ENCODE measurements around the gene ERCC6L2.

Gene ERCC6L2

DNA sequence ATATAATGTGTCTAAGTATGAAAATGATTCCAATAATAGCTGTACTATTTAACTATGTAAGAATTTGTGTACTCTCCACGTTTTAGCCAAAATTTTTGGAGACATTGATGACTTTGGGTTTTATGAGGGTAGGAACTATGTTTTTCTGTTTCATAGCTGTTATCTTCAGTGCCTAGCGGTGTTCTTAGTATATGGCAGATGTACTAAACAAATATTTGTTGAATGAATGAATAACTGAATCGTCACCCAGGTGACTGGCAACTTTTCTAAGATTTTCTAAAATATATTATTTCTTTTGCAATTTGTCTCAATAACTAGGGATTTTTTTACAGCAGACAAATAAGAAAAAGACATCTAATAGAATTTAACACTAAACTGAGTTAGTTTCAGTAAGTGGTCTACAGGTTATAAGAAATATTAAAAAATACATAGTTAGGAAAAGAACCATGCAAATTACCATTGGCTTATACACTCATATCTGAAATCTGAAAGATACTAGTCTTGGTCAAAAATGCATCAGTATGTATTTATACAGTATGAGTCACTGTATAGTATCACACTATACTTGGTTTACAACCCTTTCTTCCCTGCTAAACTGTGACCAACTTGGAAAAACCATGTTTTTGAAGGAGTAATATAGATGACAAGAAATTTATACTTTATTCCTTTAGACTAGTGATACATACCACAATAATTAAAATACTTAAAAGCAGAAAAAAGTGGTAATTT lies 10.5 kb upstream of the ERCC6L2 start:
- no peak for DNase-seq

DNA sequence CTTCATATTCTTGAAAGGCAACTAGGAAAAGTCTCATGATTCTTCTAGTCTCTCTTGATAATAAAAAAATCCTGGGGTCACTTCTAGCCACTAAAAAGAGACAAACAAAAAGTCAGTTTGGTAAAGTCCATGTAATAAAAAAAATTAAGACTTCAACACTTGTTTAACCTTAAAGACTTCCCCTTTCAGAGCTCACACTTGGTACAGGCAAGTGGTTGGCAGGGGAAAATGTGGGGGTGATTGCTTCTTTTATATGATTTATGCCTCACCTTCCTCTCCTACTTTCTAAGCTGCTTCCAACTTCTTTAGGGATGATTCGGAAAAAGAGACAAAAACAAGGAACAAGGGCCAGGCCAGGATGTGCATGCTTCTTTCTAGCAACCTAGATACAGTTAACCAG lies 5.1 kb upstream of the ERCC6L2 start:
- DNase-seq: no peak

DNA sequence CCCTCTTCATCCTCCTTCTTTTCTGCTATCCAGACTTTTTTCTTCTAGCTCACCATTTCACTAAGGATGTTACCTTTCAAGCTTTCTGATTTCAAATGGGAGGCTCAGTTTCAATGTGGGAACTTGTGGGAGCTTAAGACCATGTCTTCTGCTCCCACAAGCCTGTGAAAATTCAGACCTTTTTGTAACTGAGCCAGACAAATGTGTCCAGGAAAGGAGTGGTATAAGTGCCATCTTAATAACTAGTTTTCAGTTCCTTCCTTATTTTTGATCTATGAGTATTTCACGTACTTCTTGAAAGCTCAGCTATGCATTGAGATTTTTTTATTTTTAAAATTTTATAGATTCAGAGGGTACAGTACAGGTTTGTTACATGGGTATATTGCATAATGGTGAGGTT lies 4.6 kb upstream of the ERCC6L2 start:
- DNase-seq: no peak

GRCh38 chr9:95874303-95874988 lies 1.0 kb upstream of the ERCC6L2 start:
- DNase-seq: no peak

DNA sequence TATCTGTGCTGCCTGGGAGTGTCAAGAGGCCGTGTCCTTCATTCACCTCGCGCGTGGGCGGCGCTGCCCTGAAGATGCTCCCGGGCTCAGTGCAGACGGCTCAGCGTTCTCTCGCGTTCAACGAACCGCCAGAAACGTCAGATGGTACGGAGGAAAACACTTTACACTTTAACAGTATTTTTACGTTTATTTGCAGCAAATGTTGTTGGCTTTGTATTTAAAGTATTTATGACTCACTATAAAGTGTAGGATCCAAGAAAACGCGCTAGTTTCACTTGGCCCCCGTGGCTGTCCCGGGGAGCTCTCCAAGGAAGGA lies 544 bp upstream of the ERCC6L2 start:
- DNase-seq: peak; percentile 25

GRCh38 chr9:95876138-95876444 lies 600 bp downstream of the ERCC6L2 start:
- no peak for DNase-seq

DNA sequence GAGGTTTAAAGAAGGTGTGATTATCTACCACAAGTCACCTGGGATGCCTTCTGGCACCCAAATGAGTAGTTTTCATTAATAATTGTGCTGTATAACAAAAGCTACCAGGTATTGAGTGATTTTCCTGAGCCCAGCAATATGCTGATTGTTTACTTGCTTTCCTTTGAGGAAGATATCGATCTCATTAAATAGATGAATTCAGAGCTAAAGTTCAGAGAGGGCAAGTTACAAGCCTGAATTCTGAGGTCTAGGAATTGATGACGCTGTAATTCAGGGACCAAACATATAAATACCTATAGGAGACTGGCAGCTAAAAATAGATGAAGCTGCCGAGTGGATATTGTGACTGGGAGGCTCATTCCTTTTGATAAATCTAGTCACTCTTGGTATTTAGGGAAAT lies 1.1 kb downstream of the ERCC6L2 start:
- DNase-seq: no peak

DNA sequence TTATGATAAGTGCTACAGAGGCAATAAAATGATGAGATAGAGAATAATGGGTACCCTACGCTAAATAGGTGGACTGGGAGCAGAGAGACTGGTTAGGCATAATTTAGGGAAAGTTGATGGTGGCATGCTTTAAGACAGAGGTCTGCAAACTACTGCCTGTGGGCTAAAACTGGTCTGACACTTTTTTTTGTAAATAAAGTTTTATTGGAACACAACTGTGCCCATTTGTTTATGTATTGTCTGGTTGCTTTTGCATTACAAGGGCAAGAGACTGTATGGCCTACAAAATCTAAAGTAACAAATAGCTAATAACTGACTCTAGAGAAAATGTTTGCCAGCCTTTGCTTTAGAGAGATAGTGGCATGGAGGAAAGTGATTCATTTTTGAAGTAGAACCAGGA lies 2.5 kb downstream of the ERCC6L2 start:
- DNase-seq: no peak

DNA sequence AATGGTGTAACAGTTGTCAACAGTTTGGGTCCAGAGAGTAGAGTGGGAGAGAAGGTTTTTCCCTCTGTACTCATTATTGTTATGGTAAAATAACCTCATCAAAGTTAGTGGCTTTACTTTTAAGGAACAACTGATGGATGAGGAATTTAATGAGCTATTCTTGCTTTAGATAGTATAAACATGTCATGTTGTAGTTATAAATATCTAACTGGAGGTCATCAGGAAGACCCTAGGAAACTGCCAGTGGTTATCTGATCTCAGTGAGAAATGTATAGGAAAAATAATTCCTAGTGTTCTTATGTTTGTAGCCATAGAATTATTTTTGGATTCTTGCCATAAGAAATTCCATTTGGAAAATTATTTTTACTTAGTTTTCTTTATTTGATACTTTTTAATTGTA lies 4.1 kb downstream of the ERCC6L2 start:
- DNase-seq: no peak

DNA sequence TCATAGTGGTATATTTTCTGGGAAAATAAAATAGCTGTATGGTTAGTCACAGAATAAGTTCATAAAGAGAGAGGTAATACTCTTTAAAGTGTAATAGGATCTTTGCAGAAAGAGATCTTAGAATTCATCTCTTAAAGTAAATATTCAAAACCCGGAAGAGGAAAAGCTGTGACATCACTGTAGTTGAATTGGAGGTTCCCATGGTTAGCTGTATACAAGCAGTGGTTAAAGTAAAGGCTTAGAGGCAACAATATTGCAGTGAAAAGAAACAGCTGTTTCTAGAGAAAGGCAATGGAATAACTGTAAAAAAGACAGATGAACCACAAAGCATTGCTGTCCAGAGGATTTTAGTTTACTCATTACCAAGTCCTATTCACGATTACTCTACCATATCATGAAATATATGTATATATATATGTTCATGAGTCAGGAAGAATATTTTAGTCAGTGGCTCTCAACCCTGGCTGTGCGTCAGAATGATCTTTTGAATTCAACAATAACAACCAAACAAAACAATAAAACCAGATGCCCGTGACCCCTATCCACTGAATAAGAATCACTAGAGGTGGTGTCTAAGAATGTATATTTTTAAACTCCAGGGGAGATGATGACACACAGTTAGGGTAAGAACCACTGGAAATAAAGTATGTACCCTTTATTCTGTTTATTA lies 4.7 kb downstream of the ERCC6L2 start:
- DNase-seq: no peak

GRCh38 chr9:95887926-95888497 lies 12.5 kb downstream of the ERCC6L2 start:
- DNase-seq: no peak

DNA sequence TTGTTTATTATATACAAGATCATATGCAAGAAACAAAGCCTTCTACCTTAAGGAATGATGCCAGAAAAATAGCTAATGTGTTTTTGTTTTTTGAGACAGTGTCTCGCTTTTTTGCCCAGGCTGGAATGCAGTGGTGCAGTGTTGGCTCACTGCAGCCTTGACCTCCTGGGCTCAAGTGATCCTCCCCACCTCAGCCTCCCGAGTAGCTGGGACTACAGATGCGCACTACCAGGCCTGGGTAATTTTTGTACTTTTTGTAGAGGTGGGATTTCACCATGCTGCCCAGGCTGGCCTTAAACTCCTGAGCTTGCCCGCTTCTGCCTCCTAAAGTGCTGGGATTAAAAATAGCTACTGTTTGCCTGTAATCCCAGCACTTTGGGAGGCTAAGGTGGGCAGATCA lies 15.1 kb downstream of the ERCC6L2 start:
- DNase-seq: no peak

DNA sequence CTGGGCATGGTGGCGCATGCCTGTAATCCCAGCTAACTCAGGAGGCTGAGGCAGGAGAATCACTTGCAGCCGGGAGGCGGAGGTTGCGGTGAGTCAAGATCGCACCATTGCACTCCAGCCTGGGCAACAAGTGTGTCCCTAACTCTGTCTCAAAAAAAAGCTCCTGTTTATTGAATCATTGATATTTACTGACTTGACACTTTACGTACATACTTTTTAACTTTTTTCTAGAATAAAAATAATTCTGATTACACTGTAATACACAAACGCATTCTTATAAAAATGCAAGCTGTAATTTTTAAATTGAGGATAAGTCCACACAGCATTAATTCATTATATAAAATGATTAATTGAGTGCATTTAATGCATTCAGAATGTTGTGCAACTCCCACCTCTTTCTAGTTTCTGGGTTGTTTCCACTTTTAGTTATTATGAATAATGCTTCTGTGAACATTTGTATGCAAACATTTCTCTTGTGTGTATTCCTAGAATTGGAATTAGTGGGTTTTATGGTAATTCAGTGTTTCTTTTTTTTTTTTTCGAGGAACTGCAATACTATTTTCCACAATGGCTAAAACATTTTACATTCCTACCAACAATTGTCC lies 15.7 kb downstream of the ERCC6L2 start:
- no peak for DNase-seq

DNA sequence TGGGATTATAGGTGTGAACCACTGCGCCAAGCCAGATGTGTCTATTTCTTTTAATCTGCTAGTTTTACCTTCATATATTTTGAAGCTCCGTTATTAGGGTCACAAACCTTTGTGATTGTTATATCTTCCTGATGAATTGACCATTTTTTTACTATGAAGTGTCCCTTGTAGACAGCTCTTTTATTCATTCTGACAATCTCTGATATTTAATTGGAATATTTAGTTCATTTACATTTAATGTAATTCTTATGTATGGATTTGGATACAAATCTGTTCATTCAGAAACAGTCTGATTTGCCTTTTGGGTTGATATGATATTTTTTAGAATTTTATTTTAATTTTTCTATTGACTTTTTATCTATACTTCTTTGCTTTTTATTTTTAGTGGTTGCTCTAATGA lies 17.2 kb downstream of the ERCC6L2 start:
- no peak for DNase-seq

DNA sequence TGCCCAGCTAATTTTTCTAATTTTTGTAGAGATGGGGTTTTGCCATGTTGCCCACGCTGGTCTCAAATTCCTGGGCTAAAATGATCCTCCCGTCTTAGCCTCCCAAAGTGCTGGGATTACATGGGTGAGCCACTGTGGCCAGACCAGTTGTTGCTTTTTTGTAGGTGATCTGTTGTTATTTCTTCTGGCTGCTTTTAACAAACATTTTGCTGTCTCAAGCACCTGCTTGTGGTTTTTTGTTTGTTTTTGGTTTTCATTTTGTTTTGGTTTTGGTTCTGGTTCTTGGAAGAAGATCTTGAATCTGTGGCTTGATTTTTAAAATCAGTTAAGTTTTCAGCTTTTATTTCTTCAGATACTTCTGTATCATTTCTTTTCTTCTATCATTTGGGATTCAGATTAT lies 21.1 kb downstream of the ERCC6L2 start:
- no peak for DNase-seq

DNA sequence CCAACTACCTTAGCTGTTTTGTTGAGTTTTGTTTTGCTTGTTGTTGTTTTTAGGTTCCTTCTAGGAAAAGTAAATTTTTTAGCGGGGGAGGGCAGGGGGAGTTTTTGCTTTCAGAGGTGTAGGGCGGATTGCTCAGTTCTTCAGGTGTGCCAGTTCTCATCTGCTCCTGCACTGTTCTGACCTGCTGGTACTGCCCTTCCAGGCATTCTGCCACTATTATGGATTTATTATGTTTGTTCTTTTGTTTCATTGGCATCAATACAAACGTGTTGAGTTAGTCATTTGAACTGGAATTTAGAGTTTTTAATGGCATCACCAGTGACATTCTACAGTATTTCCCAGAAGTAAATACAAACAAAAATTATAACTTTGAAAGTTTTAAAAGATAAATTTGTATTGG lies 26.0 kb downstream of the ERCC6L2 start:
- no peak for DNase-seq

DNA sequence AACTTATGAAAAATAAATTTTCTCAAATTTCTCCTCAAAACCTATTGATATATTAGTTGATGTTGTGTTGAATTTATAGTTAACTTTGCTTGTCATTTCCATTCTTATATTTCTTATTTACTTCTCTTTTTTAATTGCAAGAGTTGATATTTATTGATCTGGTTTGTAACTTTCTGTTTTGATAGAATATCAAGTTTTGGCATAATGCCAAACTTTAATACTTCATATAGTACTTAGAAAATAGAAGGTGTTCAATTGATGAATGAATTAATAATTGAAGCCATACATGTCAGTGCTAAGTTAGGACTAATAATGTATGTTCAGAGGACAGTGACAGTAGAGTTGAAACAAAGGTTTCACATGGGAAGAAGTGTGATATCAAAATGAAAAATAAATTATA lies 27.9 kb downstream of the ERCC6L2 start:
- no peak for DNase-seq

- no peak for DNase-seq
Observed at GRCh38 chr9:95907794-95908193, 32.3 kb downstream of the ERCC6L2 start.

DNA sequence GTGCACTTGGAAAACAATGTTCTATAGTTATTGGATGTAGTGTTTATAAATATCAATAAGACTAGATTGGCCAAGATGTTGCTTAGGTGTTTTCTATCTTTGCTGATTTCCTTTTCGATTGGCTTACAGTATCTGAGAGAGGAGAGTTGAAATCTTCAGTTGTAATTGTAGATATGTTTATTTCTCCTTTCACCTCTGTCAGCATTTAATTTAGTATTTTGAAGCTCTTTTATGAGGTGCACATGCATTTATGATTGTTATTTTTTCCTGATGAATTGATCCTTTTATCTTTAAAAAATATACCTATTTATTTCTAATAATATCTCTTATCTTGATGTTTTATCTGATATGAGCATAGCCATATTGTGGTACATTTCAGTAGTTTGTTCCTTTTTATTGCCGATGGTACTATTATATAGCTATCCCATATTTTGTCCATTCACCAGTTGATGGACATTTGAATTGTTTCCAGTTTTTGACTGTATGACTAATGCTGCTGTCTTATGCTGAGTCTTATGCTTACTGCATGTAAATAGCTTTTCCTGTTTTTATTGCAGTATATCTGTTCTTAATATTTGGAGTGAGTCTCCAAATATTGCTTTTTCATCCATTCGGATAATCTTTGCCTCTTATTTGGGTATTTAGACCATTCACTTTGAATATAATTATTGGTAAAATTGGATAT lies 34.7 kb downstream of the ERCC6L2 start:
- DNase-seq: no peak

DNA sequence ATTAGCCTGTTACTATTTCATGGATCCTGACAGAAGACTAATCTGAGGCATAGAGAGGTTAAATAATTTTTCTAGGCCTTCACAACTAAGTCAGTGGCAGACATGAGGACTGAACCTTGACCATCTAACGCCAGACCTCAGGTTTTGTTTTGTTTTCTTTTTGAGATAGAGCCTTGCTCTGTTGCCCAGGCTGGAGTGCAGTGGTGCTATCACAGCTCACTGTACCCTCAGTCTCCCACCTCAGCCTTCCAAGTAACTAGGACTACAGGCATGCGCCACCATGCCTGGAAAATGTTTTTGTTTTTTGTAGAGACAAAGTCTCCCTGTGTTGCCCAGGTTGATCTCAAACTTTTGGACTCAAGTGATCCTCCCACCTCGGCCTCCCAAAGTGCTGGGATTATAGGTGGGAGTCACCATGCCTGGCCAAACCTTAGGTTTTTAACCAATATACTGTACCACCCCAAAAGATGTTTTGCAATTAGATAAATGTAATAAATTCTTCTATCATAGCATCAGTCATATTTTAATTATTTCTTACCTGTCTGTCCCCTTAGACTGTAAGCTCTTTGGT lies 35.4 kb downstream of the ERCC6L2 start:
- DNase-seq: no peak

GRCh38 chr9:95912773-95913172 lies 37.3 kb downstream of the ERCC6L2 start:
- DNase-seq: no peak

- no peak for DNase-seq
Observed at GRCh38 chr9:95920017-95920416, 44.5 kb downstream of the ERCC6L2 start.

DNA sequence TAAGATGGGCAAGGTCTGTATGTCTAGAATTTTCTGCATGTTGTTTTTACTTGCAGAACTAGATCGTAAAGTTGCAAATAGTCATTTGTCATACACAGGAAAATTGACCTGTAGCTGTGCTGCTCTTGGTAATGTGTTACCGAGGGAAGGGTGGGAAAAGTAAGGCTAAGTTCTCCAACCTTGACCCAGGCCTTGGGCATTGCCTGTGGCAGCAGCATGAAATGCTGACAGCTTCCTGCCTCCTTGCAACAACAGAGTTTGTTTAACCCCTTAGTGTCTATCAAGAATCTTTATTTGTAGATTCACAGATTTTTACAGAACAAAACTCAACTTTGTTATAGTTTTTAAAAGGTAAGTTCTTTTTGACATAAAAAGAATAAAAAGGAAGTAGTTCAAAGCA lies 48.3 kb downstream of the ERCC6L2 start:
- no peak for DNase-seq

All from NCI-H2171 (cell line).